Measurements from ENCODE around the gene PPP1R14C. TPM values are rescaled to one million over a fixed set of nuclear protein-coding genes. Genes with fewer than 3 reads are reported as not detected.

Gene PPP1R14C
- total RNA-seq, 1 experiment from 2014 or later = 12.1 TPM

DNA sequence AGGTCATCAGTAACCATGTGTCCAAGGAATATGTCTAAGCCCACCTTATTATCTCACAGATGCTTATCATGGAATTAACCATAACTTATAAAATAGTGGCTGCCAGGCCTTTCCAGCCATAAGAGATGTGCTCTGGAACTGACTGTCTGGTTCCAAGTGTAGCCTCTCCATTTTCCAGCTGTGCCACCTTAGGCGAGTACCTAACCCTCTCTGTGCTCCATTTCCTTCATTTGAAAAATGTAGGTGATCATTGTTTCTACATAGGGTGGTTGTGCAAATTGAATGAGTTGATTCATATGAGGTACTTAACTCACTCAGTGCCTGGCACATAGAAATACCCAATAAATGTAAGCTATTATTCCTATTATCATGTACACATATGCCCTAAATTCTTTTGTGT, 123.5 kb downstream of the PPP1R14C start:
- H3K9me2 ChIP-seq (ENCODE audit: insufficient read depth) = no peaks in the 10 kb centered on the region
- H3K9me3 ChIP-seq (ENCODE audit: insufficient read depth, low read depth) = no peaks in the 10 kb centered on the region
- intact Hi-C loops (cut with micrococcal nuclease; ENCODE audit: unreplicated experiment) = no loop called here
- no peaks in the 10 kb centered on the region for H3K79me2 ChIP-seq (ENCODE audit: low read depth)
- CTCF ChIA-PET = no interaction called here
- DNase-seq = no peak
- POLR2A ChIA-PET (ENCODE audit: unreplicated experiment) = no interaction called here
- TF ChIP-seq, protein P1, sequence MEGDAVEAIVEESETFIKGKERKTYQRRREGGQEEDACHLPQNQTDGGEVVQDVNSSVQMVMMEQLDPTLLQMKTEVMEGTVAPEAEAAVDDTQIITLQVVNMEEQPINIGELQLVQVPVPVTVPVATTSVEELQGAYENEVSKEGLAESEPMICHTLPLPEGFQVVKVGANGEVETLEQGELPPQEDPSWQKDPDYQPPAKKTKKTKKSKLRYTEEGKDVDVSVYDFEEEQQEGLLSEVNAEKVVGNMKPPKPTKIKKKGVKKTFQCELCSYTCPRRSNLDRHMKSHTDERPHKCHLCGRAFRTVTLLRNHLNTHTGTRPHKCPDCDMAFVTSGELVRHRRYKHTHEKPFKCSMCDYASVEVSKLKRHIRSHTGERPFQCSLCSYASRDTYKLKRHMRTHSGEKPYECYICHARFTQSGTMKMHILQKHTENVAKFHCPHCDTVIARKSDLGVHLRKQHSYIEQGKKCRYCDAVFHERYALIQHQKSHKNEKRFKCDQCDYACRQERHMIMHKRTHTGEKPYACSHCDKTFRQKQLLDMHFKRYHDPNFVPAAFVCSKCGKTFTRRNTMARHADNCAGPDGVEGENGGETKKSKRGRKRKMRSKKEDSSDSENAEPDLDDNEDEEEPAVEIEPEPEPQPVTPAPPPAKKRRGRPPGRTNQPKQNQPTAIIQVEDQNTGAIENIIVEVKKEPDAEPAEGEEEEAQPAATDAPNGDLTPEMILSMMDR (conservative IDR thresholded peaks at IDR 0.05) = no peak
- no peak for TF ChIP-seq EZH2 (IDR thresholded peaks at IDR 0.05; ENCODE audit: low read depth)
- H3K4me1 ChIP-seq (replicated peaks; ENCODE audit: insufficient read depth) = peaks cover 13% of the 10 kb centered on the region
- H4K20me1 ChIP-seq (ENCODE audit: insufficient read depth) = no peaks in the 10 kb centered on the region
- no peak overlapping the region for H3K27ac ChIP-seq
- no peaks in the 10 kb centered on the region for H3K36me3 ChIP-seq (ENCODE audit: low read depth)
- H3K27me3 ChIP-seq (ENCODE audit: insufficient read depth, low read depth) = no peaks in the 10 kb centered on the region
- H3K4me3 ChIP-seq = no peak overlapping the region
- H3K4me2 ChIP-seq = no peak overlapping the region
- H3F3A ChIP-seq (ENCODE audit: insufficient read depth, low read depth) = no peaks in the 10 kb centered on the region
- H2AFZ ChIP-seq = no peak overlapping the region
- no TSS peak for BruUV-seq (replicated peaks)

DNA sequence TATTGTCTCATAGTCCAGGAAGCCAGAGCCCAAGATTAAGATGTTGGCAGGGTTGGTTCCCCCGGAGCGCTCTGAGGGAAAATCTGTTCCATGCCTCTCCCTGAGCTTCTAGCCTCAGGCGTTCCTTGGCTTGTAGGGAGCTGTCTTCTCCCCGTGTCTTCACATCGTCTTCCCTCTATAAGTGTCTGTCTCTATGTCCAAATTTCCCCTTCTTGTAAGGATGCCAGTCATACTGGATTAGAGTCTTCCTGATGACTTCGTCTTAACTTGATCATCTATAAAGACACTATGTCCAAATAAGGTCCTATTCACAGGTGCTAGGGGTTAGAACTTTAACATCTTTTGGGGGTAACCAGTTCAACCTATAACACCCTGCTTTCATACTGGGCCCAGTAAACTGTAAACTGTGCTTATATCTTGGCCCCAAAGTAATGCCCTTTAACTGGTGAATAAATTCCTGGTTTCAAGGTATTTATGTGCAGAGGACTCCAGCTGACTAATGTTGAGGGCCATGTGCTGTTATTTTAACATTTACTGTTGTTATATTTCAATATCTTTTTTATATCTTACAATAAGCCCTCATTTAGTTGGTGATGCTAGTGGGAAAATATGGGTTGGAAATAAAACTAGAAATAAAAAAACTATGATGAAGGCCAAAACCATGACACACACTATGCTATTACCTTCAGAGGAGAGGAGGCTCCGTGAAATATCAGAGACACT, 124.3 kb downstream of the PPP1R14C start:
- Histone ChIP-seq H3F3A (ENCODE audit: insufficient read depth, low read depth) (no peaks in the 10 kb centered on the region), H3K27ac (no peak overlapping the region), H3K9me2 (ENCODE audit: insufficient read depth) (no peaks in the 10 kb centered on the region), H4K20me1 (ENCODE audit: insufficient read depth) (no peaks in the 10 kb centered on the region), H3K79me2 (ENCODE audit: low read depth) (no peaks in the 10 kb centered on the region), H3K4me1 (replicated peaks; ENCODE audit: insufficient read depth) (peaks cover 13% of the 10 kb centered on the region), H3K4me2 (no peak overlapping the region), H3K9me3 (ENCODE audit: insufficient read depth, low read depth) (no peaks in the 10 kb centered on the region), H3K27me3 (ENCODE audit: insufficient read depth, low read depth) (no peaks in the 10 kb centered on the region), H2AFZ (no peak overlapping the region), H3K4me3 (no peak overlapping the region), H3K36me3 (ENCODE audit: low read depth) (no peaks in the 10 kb centered on the region)
- CTCF ChIA-PET = no interaction called here
- intact Hi-C loops (cut with micrococcal nuclease; ENCODE audit: unreplicated experiment) = no loop called here
- no TSS peak for BruUV-seq (replicated peaks)
- TF ChIP-seq, protein P1 (conservative IDR thresholded peaks at IDR 0.05) = no peak
- no peak for TF ChIP-seq EZH2 (IDR thresholded peaks at IDR 0.05; ENCODE audit: low read depth)
- POLR2A ChIA-PET (ENCODE audit: unreplicated experiment) = no interaction called here
- no peak for DNase-seq

DNA sequence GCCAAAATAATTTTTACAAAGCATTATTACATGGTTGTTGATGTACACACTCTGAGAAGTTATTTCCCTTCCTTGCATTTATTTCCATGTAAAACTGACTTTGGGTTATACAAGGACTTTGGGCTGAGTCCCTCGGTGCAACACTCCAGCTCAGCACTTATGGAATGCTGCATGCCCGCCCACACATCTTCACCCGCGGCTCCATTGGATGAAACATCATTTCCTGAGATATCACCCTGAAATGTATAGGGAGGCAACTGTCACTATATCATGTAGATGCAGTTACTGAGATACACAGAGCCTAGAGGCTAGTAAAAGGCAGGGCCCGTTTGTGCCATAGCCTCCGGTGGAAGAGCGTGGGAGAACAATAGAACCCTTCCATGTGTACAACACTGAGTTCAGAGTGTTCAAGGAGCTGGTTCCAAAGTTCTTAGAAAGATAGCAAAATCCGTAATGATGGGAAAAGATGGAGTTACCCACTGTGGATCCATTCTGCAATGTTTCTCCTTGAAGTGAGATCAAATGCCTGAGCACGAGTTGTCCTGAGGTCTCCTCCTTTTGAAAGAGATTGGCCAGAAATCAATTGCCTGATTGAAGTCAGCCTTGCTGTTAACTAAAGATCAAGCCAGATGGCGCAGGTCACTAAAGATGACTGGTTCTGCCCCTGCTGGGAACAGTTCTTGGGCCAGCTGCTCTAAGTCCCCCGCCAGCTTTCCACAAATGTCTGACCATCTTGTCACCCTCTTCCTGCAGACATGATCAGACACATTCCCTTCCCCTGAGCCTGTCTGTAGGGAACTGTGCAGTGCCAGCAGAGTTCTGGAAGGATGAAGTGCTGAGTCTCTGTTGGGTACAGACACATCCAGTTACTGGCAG, 125.1 kb downstream of the PPP1R14C start:
- Histone ChIP-seq H3K4me3 (no peak overlapping the region), H3K27ac (no peak overlapping the region), H3K9me3 (ENCODE audit: insufficient read depth, low read depth) (no peaks in the 10 kb centered on the region), H2AFZ (no peak overlapping the region), H3K27me3 (ENCODE audit: insufficient read depth, low read depth) (no peaks in the 10 kb centered on the region), H3K9me2 (ENCODE audit: insufficient read depth) (no peaks in the 10 kb centered on the region), H3K4me1 (replicated peaks; ENCODE audit: insufficient read depth) (peaks cover 13% of the 10 kb centered on the region), H3K79me2 (ENCODE audit: low read depth) (no peaks in the 10 kb centered on the region), H4K20me1 (ENCODE audit: insufficient read depth) (no peaks in the 10 kb centered on the region), H3F3A (ENCODE audit: insufficient read depth, low read depth) (no peaks in the 10 kb centered on the region), H3K4me2 (no peak overlapping the region), H3K36me3 (ENCODE audit: low read depth) (no peaks in the 10 kb centered on the region)
- ChIA-PET CTCF (no interaction called here), POLR2A (ENCODE audit: unreplicated experiment) (no interaction called here)
- intact Hi-C loops (cut with micrococcal nuclease; ENCODE audit: unreplicated experiment) = no loop called here
- BruUV-seq (replicated peaks) = no TSS peak
- TF ChIP-seq EZH2 (IDR thresholded peaks at IDR 0.05; ENCODE audit: low read depth) = no peak
- TF ChIP-seq, protein P1 (conservative IDR thresholded peaks at IDR 0.05) = no peak
- DNase-seq = no peak

Data from PC-9 (cell line).